Umbilical cord (tissue), 2 donors: ENCODE measurements around the gene FAR2. TPM values are rescaled to one million over a fixed set of nuclear protein-coding genes. Genes with fewer than 3 reads are reported as not detected.
"Not testable (repeated sequence)": the region's sequence is repeated elsewhere in the genome, so short reads cannot be mapped to it uniquely, and the experiment has no call there.

Source experiments
- DNase-seq: peaks from one replicate; pipeline ENCODE4 v3.0.0-alpha.2; 2015; ENCODE audit warnings: low spot score
- total RNA-seq: library from RNA; depleted of rRNA; stranded (reverse); fragments of >200 nt; gene quantifications from one replicate; pipeline ENCODE4 v1.2.3, GENCODE V29; 2014; ENCODE audit warnings: low replicate concordance; ENCODE audit not compliant: insufficient read depth

The FAR2 gene
- total RNA-seq, 1 donor from 2014 or later = 26.0 TPM

- no peak for DNase-seq
Measured at GRCh38 chr12:29320295-29321085, 171.4 kb downstream of the FAR2 start.

GRCh38 chr12:29322157-29322556 lies 173.1 kb downstream of the FAR2 start:
- DNase-seq = no peak

GRCh38 chr12:29329411-29329810 lies 180.3 kb downstream of the FAR2 start:
- DNase-seq = no peak

- no peak for DNase-seq
Measured at GRCh38 chr12:29333178-29333577, 184.1 kb downstream of the FAR2 start.

GRCh38 chr12:29334937-29335336 lies 185.9 kb downstream of the FAR2 start:
- no peak for DNase-seq

GRCh38 chr12:29337325-29337724 lies 188.2 kb downstream of the FAR2 start:
- DNase-seq = no peak

GRCh38 chr12:29343022-29343799 lies 194.1 kb downstream of the FAR2 start:
- no peak for DNase-seq

GRCh38 chr12:29346769-29347421 lies 197.8 kb downstream of the FAR2 start:
- no peak for DNase-seq

GRCh38 chr12:29350080-29350479 lies 201.0 kb downstream of the FAR2 start:
- DNase-seq = peak; percentile 70

- no peak for DNase-seq
Measured at GRCh38 chr12:29354954-29355353, 205.9 kb downstream of the FAR2 start.

GRCh38 chr12:29365091-29365490 lies 216.0 kb downstream of the FAR2 start:
- no peak for DNase-seq

- no peak for DNase-seq
Measured at GRCh38 chr12:29374012-29374411, 224.9 kb downstream of the FAR2 start.

- no peak for DNase-seq
Measured at GRCh38 chr12:29374913-29375312, 225.8 kb downstream of the FAR2 start.

GRCh38 chr12:29376118-29376517 lies 227.0 kb downstream of the FAR2 start:
- no peak for DNase-seq

GRCh38 chr12:29380536-29381523 lies 231.8 kb downstream of the FAR2 start, which contains the start of gene ERGIC2:
Gene ERGIC2 (minus strand): TSS chr12:29381172. CDS start chr12:29371633, 9,539 bp downstream.
- peak; percentile 99 for DNase-seq

- DNase-seq = no peak
Measured at GRCh38 chr12:29382251-29382650, 233.2 kb downstream of the FAR2 start.

- not testable (repeated sequence) for DNase-seq
Measured at GRCh38 chr12:29385194-29385593, 236.1 kb downstream of the FAR2 start.
